ENCODE data around the gene TAF15.

The TAF15 gene

GRCh38 chr17:35788477-35789368 lies 20.6 kb upstream of the TAF15 start:
- DNase-seq, result no peak

- no peak for DNase-seq
Observed at GRCh38 chr17:35790841-35791240, 18.4 kb upstream of the TAF15 start.

- no peak for DNase-seq
Observed at GRCh38 chr17:35791681-35792350, 17.5 kb upstream of the TAF15 start.

- no peak for DNase-seq
Observed at GRCh38 chr17:35793257-35793656, 16.0 kb upstream of the TAF15 start.

- DNase-seq, result no peak
Observed at GRCh38 chr17:35795007-35795870, 14.0 kb upstream of the TAF15 start, which contains the start of gene MMP28. Gene MMP28 (minus strand): TSS chr17:35795641. CDS start chr17:35795377, 264 bp downstream.

GRCh38 chr17:35795871-35796265 lies 13.4 kb upstream of the TAF15 start:
- no peak for DNase-seq

GRCh38 chr17:35796942-35797341 lies 12.3 kb upstream of the TAF15 start:
- DNase-seq, result no peak

- no peak for DNase-seq
Observed at GRCh38 chr17:35797370-35797769, 11.9 kb upstream of the TAF15 start.

GRCh38 chr17:35797918-35798317 lies 11.4 kb upstream of the TAF15 start:
- DNase-seq, result no peak

GRCh38 chr17:35799942-35800341 lies 9.3 kb upstream of the TAF15 start:
- DNase-seq, result peak; percentile 27

GRCh38 chr17:35801583-35802224 lies 7.6 kb upstream of the TAF15 start:
- peak; percentile 97 for DNase-seq

- peak; percentile 90 for DNase-seq
Observed at GRCh38 chr17:35804658-35805192, 4.6 kb upstream of the TAF15 start.

- DNase-seq, result no peak
Observed at GRCh38 chr17:35807371-35808144, 1.7 kb upstream of the TAF15 start.

GRCh38 chr17:35808240-35808961 lies 883 bp upstream of the TAF15 start:
- no peak for DNase-seq

GRCh38 chr17:35809855-35810461 lies 674 bp downstream of the TAF15 start:
- DNase-seq, result no peak

GRCh38 chr17:35811759-35812158 lies 2.5 kb downstream of the TAF15 start:
- no peak for DNase-seq

- no peak for DNase-seq
Observed at GRCh38 chr17:35812456-35812855, 3.2 kb downstream of the TAF15 start.

- no peak for DNase-seq
Observed at GRCh38 chr17:35816723-35817122, 7.4 kb downstream of the TAF15 start.

- DNase-seq, result no peak
Observed at GRCh38 chr17:35817196-35817595, 7.9 kb downstream of the TAF15 start.

GRCh38 chr17:35819455-35819854 lies 10.2 kb downstream of the TAF15 start:
- no peak for DNase-seq
